K562 (cell line): Measurements from ENCODE around the gene CCDC186. TPM values are rescaled to one million over a fixed set of nuclear protein-coding genes. Genes with fewer than 3 reads are reported as not detected.

Source experiments
- ATAC-seq: fragments of 200-7000 bp; cut with Tn5 transposase; 3 replicates; pipeline ENCODE4 v1.9.1; 2020; ENCODE audit warnings: moderate library complexity
- BruUV-seq: library from RNA; stranded (reverse); fragments of 400-500 nt; replicated peaks from 2 replicates; lab custom pipeline; 2021; lab: Mats Ljungman, UMichigan
- CTCF ChIA-PET: fragments of 300-600 bp; formaldehyde crosslinking; extraction: SDS; loops from one replicate; lab custom pipeline; 2021; ENCODE audit warnings: low intra/inter-chr PET ratio; lab: Yijun Ruan, JAX
- POLR2A ChIA-PET: fragments of 300-600, 350-650 bp; sonication (Branson Sonifier 250); formaldehyde crosslinking; extraction: SDS; loops from one replicate; lab custom pipeline; 2021; ENCODE audit warnings: antibody characterized with exemption, inconsistent platforms; lab: Yijun Ruan, JAX
- DNase-seq, 4 experiments: peaks; one replicate each; pipeline versions ENCODE4 v3.0.0 to v3.0.0-alpha.2; 2011 to 2018; ENCODE audit warnings: low spot score in 3 of 4, mixed read lengths in 3 of 4; ENCODE audit errors: extremely low read depth in 1 of 4
- FAIRE-seq: peaks from 2 replicates; lab custom pipeline; 2011; peaks lifted over from hg19 to GRCh38; lab: Jason Lieb, UNC
- H2AFZ ChIP-seq: 2 replicates; pipeline ENCODE4 v1.6.0; 2011; ENCODE audit warnings: low read depth, low read length, control low read depth, inconsistent platforms
- H3K27ac ChIP-seq: fragments of 200-600 bp; 3 replicates; pipeline ENCODE4 v1.8.0; 2011; ENCODE audit warnings: low read depth, mild to moderate bottlenecking, control low read depth, inconsistent platforms, low read length, moderate library complexity, mixed read lengths; ENCODE audit errors: extremely low read depth
- H3K27me3 ChIP-seq, 2 experiments: fragments of 300-600 bp in 1 of 2; 2 replicates in 1 of 2; 3 replicates in 1 of 2; pipeline versions ENCODE4 v1.6.0 to v1.8.0; 2011; ENCODE audit warnings: inconsistent platforms in 2 of 2, low read length in 2 of 2, mild to moderate bottlenecking in 1 of 2, mixed read lengths in 1 of 2, moderate library complexity in 1 of 2; ENCODE audit not compliant: control insufficient read depth in 2 of 2, insufficient read depth in 2 of 2
- H3K36me3 ChIP-seq: fragments of 300-600 bp; 3 replicates; pipeline ENCODE4 v1.8.0; 2011; ENCODE audit warnings: mild to moderate bottlenecking, low read length, inconsistent platforms; ENCODE audit not compliant: control insufficient read depth, insufficient read depth
- H3K4me1 ChIP-seq, 2 experiments: fragments of 200-600 bp in 1 of 2; replicated peaks in 1 of 2; 2 replicates in 1 of 2; 3 replicates in 1 of 2; pipeline versions ENCODE4 v1.5.1 to v1.8.0; 2011; ENCODE audit warnings: inconsistent platforms in 2 of 2, low read length in 2 of 2, mild to moderate bottlenecking in 1 of 2, mixed read lengths in 1 of 2, moderate library complexity in 1 of 2; ENCODE audit not compliant: control insufficient read depth in 2 of 2, insufficient read depth in 2 of 2
- H3K4me2 ChIP-seq: 2 replicates; pipeline ENCODE4 v1.6.1; 2011; ENCODE audit warnings: low read length, control low read depth, inconsistent platforms, mixed read lengths; ENCODE audit not compliant: insufficient read depth
- H3K4me3 ChIP-seq: fragments of 200-600 bp; sonication (generic), shearing (Covaris generic); 2 replicates; pipeline ENCODE4 v1.5.1; 2016; ENCODE audit warnings: control low read depth, inconsistent platforms
- H3K79me2 ChIP-seq: fragments of 200-600 bp; 3 replicates; pipeline ENCODE4 v1.8.0; 2011; ENCODE audit warnings: low read length, inconsistent platforms; ENCODE audit not compliant: control insufficient read depth, insufficient read depth
- H3K9ac ChIP-seq, 2 experiments: 2 replicates each; pipeline versions ENCODE4 v1.6.0 to v1.6.1; 2011; ENCODE audit warnings: low read depth in 2 of 2, low read length in 2 of 2, control low read depth in 1 of 2, inconsistent platforms in 1 of 2, mild to moderate bottlenecking in 1 of 2, mixed read lengths in 1 of 2; ENCODE audit not compliant: insufficient read depth in 1 of 2
- H3K9me1 ChIP-seq: one replicate; pipeline ENCODE4 v1.6.0; 2011; ENCODE audit warnings: inconsistent platforms, mild to moderate bottlenecking, low read length, moderate library complexity; ENCODE audit not compliant: control insufficient read depth, insufficient read depth
- H3K9me3 ChIP-seq: replicated peaks from 2 replicates; pipeline ENCODE4 v1.5.1; 2011; ENCODE audit warnings: low read depth, low read length, inconsistent platforms; ENCODE audit not compliant: control insufficient read depth, insufficient read depth
- H4K20me1 ChIP-seq: replicated peaks from 2 replicates; pipeline ENCODE4 v1.6.1; 2011; ENCODE audit warnings: low read length, inconsistent platforms, mixed read lengths; ENCODE audit not compliant: control insufficient read depth, insufficient read depth
- CBFB ChIP-seq: sonication (generic); formaldehyde crosslinking; IDR thresholded peaks from 2 replicates; pipeline ENCODE4 v1.4.0; 2020; ENCODE audit warnings: mild to moderate bottlenecking, missing genetic modification reagents
- MAZ ChIP-seq, 2 experiments: fragments of 450-650 bp in 1 of 2; sonication (generic) in 1 of 2; formaldehyde crosslinking; IDR thresholded peaks in 1 of 2; conservative IDR thresholded peaks in 1 of 2; 2 replicates each; pipeline versions ENCODE4 v1.4.0 to v1.5.0; 2020; ENCODE audit warnings: mild to moderate bottlenecking in 1 of 2, missing genetic modification reagents in 1 of 2
- PRMT5 ChIP-seq: sonication (generic); formaldehyde crosslinking; IDR thresholded peaks from 2 replicates; pipeline ENCODE4 v1.5.0; 2020; ENCODE audit warnings: missing genetic modification reagents
- RFX1 ChIP-seq: fragments of 450-650 bp; IDR thresholded peaks from 2 replicates; pipeline ENCODE4 v1.6.1; 2016; ENCODE audit warnings: mild to moderate bottlenecking, moderate library complexity
- WGBS: fragments of 100-300 bp; shearing (Covaris generic); methylation state at CpG from one replicate; pipeline ENCODE4 v1.1.6; 2016; ENCODE audit warnings: low coverage, mixed read lengths; ENCODE audit not compliant: insufficient coverage; ENCODE audit errors: missing lambda C conversion rate; 5-methylcytosine and 5-hydroxymethylcytosine counted together
- in situ Hi-C: fragments of 300-500 bp; cut with MboI; formaldehyde crosslinking; loops from 4 replicates; pipeline ENCODE4 v1.15.0; 2018; ENCODE audit warnings: inconsistent platforms, mixed read lengths
- intact Hi-C: fragments of 100-400 bp; cut with micrococcal nuclease; formaldehyde crosslinking; loops from 2 replicates; pipeline ENCODE4 v1.14.2; 2022
- polyA plus RNA-seq, 8 experiments: library from polyadenylated mRNA; depleted of rRNA in 4 of 8; stranded (reverse) in 5 of 8; unstranded in 3 of 8; fragments of >200 nt; fragmentation: Nextera tagmentation in 2 of 8; fragmentation: Illumina TruSeq in 1 of 8; extraction: Ambion mirVana in 2 of 8; extraction: Trizol in 1 of 8; gene quantifications; 2 replicates each; pipeline versions ENCODE4 v1.2.1 to v1.2.3, GENCODE V29; 2011 to 2014; ENCODE audit warnings: inconsistent platforms in 1 of 8, missing spikeins in 1 of 8
- total RNA-seq, 7 experiments: library from RNA; depleted of rRNA in 6 of 7; stranded (reverse); fragments of >200 nt in 6 of 7; fragmentation: Illumina TruSeq in 2 of 7; extraction: Trizol in 2 of 7; gene quantifications; 2 replicates each; pipeline versions ENCODE4 v1.2.1 to v1.2.3, GENCODE V29; 2011 to 2021; ENCODE audit warnings: low replicate concordance in 1 of 7
- TF ChIP-seq, protein P1 (sequence below): sonication (generic); formaldehyde crosslinking; IDR thresholded peaks from 2 replicates; pipeline ENCODE4 v1.8.0; 2023; ENCODE audit warnings: mild to moderate bottlenecking, missing genetic modification reagents

CCDC186 gene
- total and polyA plus RNA-seq, 9 of the 15 experiments (the other 6 are each of a cell fraction or from before 2014, with no cell fraction given), result 2.0 to 7.5 (median 4.7) TPM

DNA sequence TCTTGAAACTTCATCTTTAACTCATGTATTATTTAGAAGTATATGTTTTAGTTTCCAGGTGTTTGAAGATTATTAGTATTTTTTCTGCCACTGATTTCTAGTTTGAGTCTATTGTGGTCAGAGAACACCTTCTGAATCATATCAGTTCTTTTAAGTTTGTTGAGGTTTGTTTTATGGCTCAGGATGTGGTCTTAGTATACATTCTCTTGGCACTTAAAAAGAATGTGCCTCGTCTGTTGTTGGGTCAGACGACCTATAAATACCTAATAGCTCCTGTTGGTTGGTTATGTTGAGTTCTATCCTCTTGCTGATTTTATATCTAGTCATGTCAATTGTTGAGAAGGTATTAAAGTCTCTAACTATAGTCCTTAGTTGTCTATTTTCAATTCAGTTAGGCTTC is 21.1 kb upstream of the CCDC186 start:
- in situ Hi-C loops (no loop called here), intact Hi-C loops (no loop called here)
- Histone ChIP-seq H4K20me1 (no peaks in the 10 kb centered on the region), H3K4me2 (no peak overlapping the region), H3K79me2 (no peaks in the 10 kb centered on the region), H2AFZ (no peak overlapping the region), H3K9ac (no peak overlapping the region), H3K27me3 (peaks cover 0 to 15% of the 10 kb centered on the region in 2 experiments; a peak in 2 of 5 replicates), H3K9me1 (no peaks in the 10 kb centered on the region), H3K27ac (no peak overlapping the region), H3K4me3 (no peak overlapping the region), H3K4me1 (no peaks in the 10 kb centered on the region), H3K36me3 (no peaks in the 10 kb centered on the region), H3K9me3 (no peaks in the 10 kb centered on the region)
- no TSS peak for BruUV-seq
- no peak for DNase-seq
- TF ChIP-seq CBFB (CRISPR knock-in tag), result no peak
- TF ChIP-seq MAZ (CRISPR knock-in tag; conservative IDR thresholded peaks at IDR 0.05 in 1 of 2, IDR thresholded peaks at IDR 0.05 in 1 of 2), result no peak
- TF ChIP-seq PRMT5, result no peak
- no peak for TF ChIP-seq RFX1
- TF ChIP-seq, protein P1, sequence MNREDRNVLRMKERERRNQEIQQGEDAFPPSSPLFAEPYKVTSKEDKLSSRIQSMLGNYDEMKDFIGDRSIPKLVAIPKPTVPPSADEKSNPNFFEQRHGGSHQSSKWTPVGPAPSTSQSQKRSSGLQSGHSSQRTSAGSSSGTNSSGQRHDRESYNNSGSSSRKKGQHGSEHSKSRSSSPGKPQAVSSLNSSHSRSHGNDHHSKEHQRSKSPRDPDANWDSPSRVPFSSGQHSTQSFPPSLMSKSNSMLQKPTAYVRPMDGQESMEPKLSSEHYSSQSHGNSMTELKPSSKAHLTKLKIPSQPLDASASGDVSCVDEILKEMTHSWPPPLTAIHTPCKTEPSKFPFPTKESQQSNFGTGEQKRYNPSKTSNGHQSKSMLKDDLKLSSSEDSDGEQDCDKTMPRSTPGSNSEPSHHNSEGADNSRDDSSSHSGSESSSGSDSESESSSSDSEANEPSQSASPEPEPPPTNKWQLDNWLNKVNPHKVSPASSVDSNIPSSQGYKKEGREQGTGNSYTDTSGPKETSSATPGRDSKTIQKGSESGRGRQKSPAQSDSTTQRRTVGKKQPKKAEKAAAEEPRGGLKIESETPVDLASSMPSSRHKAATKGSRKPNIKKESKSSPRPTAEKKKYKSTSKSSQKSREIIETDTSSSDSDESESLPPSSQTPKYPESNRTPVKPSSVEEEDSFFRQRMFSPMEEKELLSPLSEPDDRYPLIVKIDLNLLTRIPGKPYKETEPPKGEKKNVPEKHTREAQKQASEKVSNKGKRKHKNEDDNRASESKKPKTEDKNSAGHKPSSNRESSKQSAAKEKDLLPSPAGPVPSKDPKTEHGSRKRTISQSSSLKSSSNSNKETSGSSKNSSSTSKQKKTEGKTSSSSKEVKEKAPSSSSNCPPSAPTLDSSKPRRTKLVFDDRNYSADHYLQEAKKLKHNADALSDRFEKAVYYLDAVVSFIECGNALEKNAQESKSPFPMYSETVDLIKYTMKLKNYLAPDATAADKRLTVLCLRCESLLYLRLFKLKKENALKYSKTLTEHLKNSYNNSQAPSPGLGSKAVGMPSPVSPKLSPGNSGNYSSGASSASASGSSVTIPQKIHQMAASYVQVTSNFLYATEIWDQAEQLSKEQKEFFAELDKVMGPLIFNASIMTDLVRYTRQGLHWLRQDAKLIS (CRISPR knock-in tag), result no peak
- ChIA-PET CTCF (no interaction called here), POLR2A (no interaction called here)
- no peak for FAIRE-seq
- 0% methylated on average over 2 of the region's 2 CpGs for WGBS
- ATAC-seq, result no peak
